Measurements from ENCODE around the gene C3orf80.
A peak's percentile ranks its signal among the peaks of the same experiment; 100 is the strongest.
"Not testable (repeated sequence)": the region's sequence is repeated elsewhere in the genome, so short reads cannot be mapped to it uniquely, and the experiment has no call there.

Gene C3orf80

GRCh38 chr3:160210341-160210740 is 14.9 kb upstream of the C3orf80 start:
- DNase-seq (ENCODE audit: low read depth, low spot score), result no peak
- no peak overlapping the region for H3K27ac ChIP-seq

GRCh38 chr3:160210799-160211221 is 14.4 kb upstream of the C3orf80 start:
- peak; percentile 6 for DNase-seq (ENCODE audit: low read depth, low spot score)
- no peak overlapping the region for H3K27ac ChIP-seq

GRCh38 chr3:160213191-160213590 is 12.0 kb upstream of the C3orf80 start:
- DNase-seq (ENCODE audit: low read depth, low spot score), result no peak
- H3K27ac ChIP-seq, result no peak overlapping the region

- H3K27ac ChIP-seq, result no peak overlapping the region
- DNase-seq (ENCODE audit: low read depth, low spot score), result no peak
These were observed 7.5 kb upstream of the C3orf80 start for GRCh38 chr3:160217675-160218074.

GRCh38 chr3:160218136-160218535 is 7.1 kb upstream of the C3orf80 start:
- no peak overlapping the region for H3K27ac ChIP-seq
- no peak for DNase-seq (ENCODE audit: low read depth, low spot score)

- DNase-seq (ENCODE audit: low read depth, low spot score), result no peak
- H3K27ac ChIP-seq, result no peak overlapping the region
These were observed 5.2 kb upstream of the C3orf80 start for GRCh38 chr3:160220038-160220437.

- no peak overlapping the region for H3K27ac ChIP-seq
- DNase-seq (ENCODE audit: low read depth, low spot score), result no peak
These were observed 4.2 kb upstream of the C3orf80 start for GRCh38 chr3:160221019-160221418.

- DNase-seq (ENCODE audit: low read depth, low spot score), result no peak
- H3K27ac ChIP-seq, result no peak overlapping the region
These were observed 966 bp upstream of the C3orf80 start for GRCh38 chr3:160224256-160224655.

GRCh38 chr3:160224811-160225175 is 429 bp upstream of the C3orf80 start:
- DNase-seq (ENCODE audit: low read depth, low spot score), result no peak
- no peak overlapping the region for H3K27ac ChIP-seq

GRCh38 chr3:160226026-160226907 is 1.0 kb downstream of the C3orf80 start:
- no peak for DNase-seq (ENCODE audit: low read depth, low spot score)
- H3K27ac ChIP-seq, result no peak overlapping the region

- no peak overlapping the region for H3K27ac ChIP-seq
- no peak for DNase-seq (ENCODE audit: low read depth, low spot score)
These were observed 2.2 kb downstream of the C3orf80 start for GRCh38 chr3:160227419-160227818.

GRCh38 chr3:160232014-160232413 is 6.8 kb downstream of the C3orf80 start:
- no peak for DNase-seq (ENCODE audit: low read depth, low spot score)
- H3K27ac ChIP-seq, result no peak overlapping the region

GRCh38 chr3:160240719-160241118 is 15.5 kb downstream of the C3orf80 start:
- not testable (repeated sequence) for H3K27ac ChIP-seq
- peak; percentile 41 for DNase-seq (ENCODE audit: low read depth, low spot score)

- no peak for DNase-seq (ENCODE audit: low read depth, low spot score)
- H3K27ac ChIP-seq, result no peak overlapping the region
These were observed 20.1 kb downstream of the C3orf80 start for GRCh38 chr3:160245261-160245800.

- DNase-seq (ENCODE audit: low read depth, low spot score), result no peak
These were observed 22.5 kb downstream of the C3orf80 start for GRCh38 chr3:160247766-160248165.

GRCh38 chr3:160253298-160253697 is 28.1 kb downstream of the C3orf80 start:
- DNase-seq (ENCODE audit: low read depth, low spot score), result no peak
- no peak overlapping the region for H3K27ac ChIP-seq

More at GRCh38 chr3:160247766-160248165, 22.5 kb downstream of the C3orf80 start:
- no peak overlapping the region for H3K27ac ChIP-seq

GRCh38 chr3:160257606-160258005 is 32.4 kb downstream of the C3orf80 start:
- H3K27ac ChIP-seq, result no peak overlapping the region
- DNase-seq (ENCODE audit: low read depth, low spot score), result no peak

GRCh38 chr3:160259589-160259988 is 34.4 kb downstream of the C3orf80 start:
- no peak overlapping the region for H3K27ac ChIP-seq
- DNase-seq (ENCODE audit: low read depth, low spot score), result no peak

- DNase-seq (ENCODE audit: low read depth, low spot score), result no peak
- H3K27ac ChIP-seq, result no peak overlapping the region
These were observed 35.5 kb downstream of the C3orf80 start for GRCh38 chr3:160260587-160261270.

GRCh38 chr3:160265088-160265487 is 39.9 kb downstream of the C3orf80 start:
- no peak overlapping the region for H3K27ac ChIP-seq
- DNase-seq (ENCODE audit: low read depth, low spot score), result no peak
